Endothelial cell (in vitro differentiated cells): Measurements from ENCODE around the gene TMEM86B. TPM values are rescaled to one million over a fixed set of nuclear protein-coding genes. Genes with fewer than 3 reads are reported as not detected.

Experiments
- DNase-seq: peaks from one replicate; pipeline ENCODE4 v3.0.0; 2021; ENCODE audit warnings: low spot score
- H3K27ac Mint-ChIP-seq: one replicate; pipeline ENCODE4 v1.8.0; 2021; ENCODE audit warnings: mixed read lengths, inconsistent platforms; ENCODE audit not compliant: unreplicated experiment
- H3K27me3 Mint-ChIP-seq: one replicate; pipeline ENCODE4 v1.8.0; 2021; ENCODE audit warnings: mild to moderate bottlenecking, moderate library complexity, mixed read lengths, inconsistent platforms; ENCODE audit not compliant: unreplicated experiment
- H3K36me3 Mint-ChIP-seq: one replicate; pipeline ENCODE4 v1.8.0; 2021; ENCODE audit warnings: mild to moderate bottlenecking, low read depth, mixed read lengths, inconsistent platforms; ENCODE audit not compliant: unreplicated experiment
- H3K4me1 Mint-ChIP-seq: one replicate; pipeline ENCODE4 v1.8.0; 2021; ENCODE audit warnings: mild to moderate bottlenecking, mixed read lengths, inconsistent platforms; ENCODE audit not compliant: unreplicated experiment
- H3K4me3 Mint-ChIP-seq: one replicate; pipeline ENCODE4 v1.8.0; 2021; ENCODE audit warnings: mild to moderate bottlenecking, mixed read lengths, inconsistent platforms; ENCODE audit not compliant: unreplicated experiment
- H3K9me3 Mint-ChIP-seq: one replicate; pipeline ENCODE4 v1.8.0; 2021; ENCODE audit warnings: mixed read lengths, inconsistent platforms; ENCODE audit not compliant: unreplicated experiment
- total RNA-seq: library from RNA; stranded (reverse); fragmentation: NEBNext Ultra II Directional; extraction: Animal tissue kit (Norgen Biotek cat#: 25700); gene quantifications from one replicate; pipeline ENCODE4 v1.2.1, GENCODE V29; 2021; ENCODE audit not compliant: unreplicated experiment
- TF ChIP-seq, protein P1 (sequence below): fragments of 200-600 bp; sonication (generic); IDR thresholded peaks from one replicate; pipeline ENCODE4 v1.5.0; 2021; ENCODE audit warnings: antibody characterized with exemption; ENCODE audit not compliant: unreplicated experiment

The TMEM86B gene
- total RNA-seq, 1 donor from 2014 or later: 4.1 TPM

DNA sequence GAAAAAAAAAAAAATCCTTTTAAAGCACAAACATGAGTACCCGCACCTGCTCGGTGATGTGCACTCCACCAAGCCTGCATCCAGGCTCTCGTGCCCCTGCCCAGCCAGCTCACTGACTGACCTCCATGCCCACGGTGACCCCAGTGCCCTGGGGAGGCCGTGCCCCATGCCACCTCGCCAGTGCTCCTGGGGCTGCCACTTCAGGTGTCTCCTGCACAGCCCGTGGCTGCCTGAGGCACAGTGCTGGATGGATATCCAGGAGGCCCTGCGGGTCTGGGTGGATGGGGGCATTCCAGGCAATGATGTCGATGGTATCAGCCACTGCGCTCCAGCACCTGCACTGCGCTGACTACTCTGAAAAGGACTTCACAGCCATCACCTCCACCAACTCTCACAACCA lies 21.3 kb upstream of the TMEM86B start:
- no peaks in the 10 kb centered on the region for H3K9me3 Mint-ChIP-seq
- H3K4me1 Mint-ChIP-seq: peaks cover 11% of the 10 kb centered on the region
- TF ChIP-seq, protein P1, sequence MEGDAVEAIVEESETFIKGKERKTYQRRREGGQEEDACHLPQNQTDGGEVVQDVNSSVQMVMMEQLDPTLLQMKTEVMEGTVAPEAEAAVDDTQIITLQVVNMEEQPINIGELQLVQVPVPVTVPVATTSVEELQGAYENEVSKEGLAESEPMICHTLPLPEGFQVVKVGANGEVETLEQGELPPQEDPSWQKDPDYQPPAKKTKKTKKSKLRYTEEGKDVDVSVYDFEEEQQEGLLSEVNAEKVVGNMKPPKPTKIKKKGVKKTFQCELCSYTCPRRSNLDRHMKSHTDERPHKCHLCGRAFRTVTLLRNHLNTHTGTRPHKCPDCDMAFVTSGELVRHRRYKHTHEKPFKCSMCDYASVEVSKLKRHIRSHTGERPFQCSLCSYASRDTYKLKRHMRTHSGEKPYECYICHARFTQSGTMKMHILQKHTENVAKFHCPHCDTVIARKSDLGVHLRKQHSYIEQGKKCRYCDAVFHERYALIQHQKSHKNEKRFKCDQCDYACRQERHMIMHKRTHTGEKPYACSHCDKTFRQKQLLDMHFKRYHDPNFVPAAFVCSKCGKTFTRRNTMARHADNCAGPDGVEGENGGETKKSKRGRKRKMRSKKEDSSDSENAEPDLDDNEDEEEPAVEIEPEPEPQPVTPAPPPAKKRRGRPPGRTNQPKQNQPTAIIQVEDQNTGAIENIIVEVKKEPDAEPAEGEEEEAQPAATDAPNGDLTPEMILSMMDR: no peak
- H3K27ac Mint-ChIP-seq: no peak overlapping the region
- no peak overlapping the region for H3K4me3 Mint-ChIP-seq
- peaks cover 13% of the 10 kb centered on the region for H3K27me3 Mint-ChIP-seq
- no peak for DNase-seq
- peaks cover 4% of the 10 kb centered on the region for H3K36me3 Mint-ChIP-seq

DNA sequence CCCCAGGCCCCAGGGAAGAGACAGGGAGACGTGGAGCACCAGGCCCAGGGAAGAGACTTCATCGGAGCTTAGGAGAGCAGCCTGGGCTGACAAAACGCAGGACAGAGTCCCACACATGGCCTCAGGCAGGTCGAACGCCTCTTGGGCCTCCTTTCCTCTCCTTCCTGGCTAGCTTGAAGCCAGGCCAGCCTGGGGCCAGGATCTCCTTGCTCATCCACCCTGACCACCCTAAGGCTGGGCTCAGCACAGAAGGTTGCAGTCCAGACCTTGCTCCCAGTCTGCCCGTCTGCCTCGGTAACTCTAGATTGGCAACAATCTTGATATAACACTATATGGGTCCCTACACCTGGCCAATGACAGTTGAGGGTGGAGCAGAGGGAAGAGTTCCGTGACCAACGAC lies 20.1 kb upstream of the TMEM86B start:
- Mint-ChIP-seq H3K36me3 (peaks cover 14% of the 10 kb centered on the region), H3K27me3 (peaks cover 14% of the 10 kb centered on the region), H3K9me3 (no peaks in the 10 kb centered on the region), H3K4me1 (no peaks in the 10 kb centered on the region), H3K4me3 (no peak overlapping the region), H3K27ac (no peak overlapping the region)
- no peak for DNase-seq
- TF ChIP-seq, protein P1: no peak

GRCh38 chr19:55248166-55248675 lies 19.7 kb upstream of the TMEM86B start:
- Mint-ChIP-seq H3K27me3 (peaks cover 13% of the 10 kb centered on the region), H3K9me3 (no peaks in the 10 kb centered on the region), H3K4me1 (no peaks in the 10 kb centered on the region), H3K36me3 (peaks cover 18% of the 10 kb centered on the region), H3K4me3 (no peak overlapping the region), H3K27ac (no peak overlapping the region)
- TF ChIP-seq, protein P1: no peak
- DNase-seq: no peak

GRCh38 chr19:55247621-55248099 lies 19.1 kb upstream of the TMEM86B start:
- no peaks in the 10 kb centered on the region for H3K9me3 Mint-ChIP-seq
- DNase-seq: no peak
- TF ChIP-seq, protein P1: no peak
- H3K27ac Mint-ChIP-seq: no peak overlapping the region
- H3K36me3 Mint-ChIP-seq: peaks cover 21% of the 10 kb centered on the region
- peaks cover 15% of the 10 kb centered on the region for H3K27me3 Mint-ChIP-seq
- no peaks in the 10 kb centered on the region for H3K4me1 Mint-ChIP-seq
- no peak overlapping the region for H3K4me3 Mint-ChIP-seq

- Mint-ChIP-seq H3K27me3 (peaks cover 15% of the 10 kb centered on the region), H3K4me3 (no peak overlapping the region), H3K36me3 (peaks cover 26% of the 10 kb centered on the region), H3K9me3 (no peaks in the 10 kb centered on the region), H3K27ac (no peak overlapping the region), H3K4me1 (no peaks in the 10 kb centered on the region)
- no peak for DNase-seq
- TF ChIP-seq, protein P1: no peak
Observed at GRCh38 chr19:55246462-55247451, 18.2 kb upstream of the TMEM86B start.
